CD4-positive, alpha-beta T cell treated with Interleukin-17A for 4 hours (primary cell): ENCODE data around the gene NOCT.
"Not testable (repeated sequence)": the region's sequence is repeated elsewhere in the genome, so short reads cannot be mapped to it uniquely, and the experiment has no call there.

ENCODE experiments used
- DNase-seq: peaks from one replicate; pipeline ENCODE4 v3.0.0-alpha.2; 2020; ENCODE audit warnings: mixed read lengths

Gene NOCT

GRCh38 chr4:139053909-139054308, 38.3 kb downstream of the NOCT start:
- no peak for DNase-seq

- DNase-seq = no peak
These were observed 39.4 kb downstream of the NOCT start for GRCh38 chr4:139054791-139055505.

GRCh38 chr4:139059026-139059425, 43.4 kb downstream of the NOCT start:
- not testable (repeated sequence) for DNase-seq

GRCh38 chr4:139060591-139060990, 45.0 kb downstream of the NOCT start:
- DNase-seq = no peak

- DNase-seq = no peak
These were observed 60.6 kb downstream of the NOCT start for GRCh38 chr4:139076016-139076744.

GRCh38 chr4:139077567-139078355, 62.2 kb downstream of the NOCT start:
- DNase-seq = no peak

- DNase-seq = no peak
These were observed 63.3 kb downstream of the NOCT start for GRCh38 chr4:139078926-139079325.

- DNase-seq = peak; percentile 92
These were observed 67.4 kb downstream of the NOCT start for GRCh38 chr4:139082750-139083606.

GRCh38 chr4:139083607-139083955, 68.0 kb downstream of the NOCT start:
- peak; percentile 69 for DNase-seq

- peak; percentile 89 for DNase-seq
These were observed 68.6 kb downstream of the NOCT start for GRCh38 chr4:139083956-139084803.

- no peak for DNase-seq
These were observed 69.2 kb downstream of the NOCT start for GRCh38 chr4:139084804-139085093.

- no peak for DNase-seq
These were observed 69.6 kb downstream of the NOCT start for GRCh38 chr4:139085141-139085540.

GRCh38 chr4:139092271-139092670, 76.7 kb downstream of the NOCT start:
- DNase-seq = no peak
